Astrocyte (in vitro differentiated cells and primary cell): ENCODE results near the gene LMAN1L. TPM values are rescaled to one million over a fixed set of nuclear protein-coding genes. Genes with fewer than 3 reads are reported as not detected.

Source experiments
- DNase-seq: peaks from one replicate; pipeline ENCODE4 v3.0.0-alpha.2; 2010; ENCODE audit warnings: low read depth
- FAIRE-seq: peaks from 2 replicates; lab custom pipeline; 2011; peaks lifted over from hg19 to GRCh38; lab: Jason Lieb, UNC
- H2AFZ ChIP-seq: 2 replicates; pipeline ENCODE4 v1.6.0; 2012; ENCODE audit warnings: low read depth, low read length, inconsistent platforms
- H3K27ac ChIP-seq: 2 replicates; pipeline ENCODE4 v1.5.1; 2011; ENCODE audit warnings: low read depth, low read length, inconsistent platforms
- H3K27me3 ChIP-seq: 2 replicates; pipeline ENCODE4 v1.6.0; 2011; ENCODE audit warnings: low read length, inconsistent platforms; ENCODE audit not compliant: insufficient read depth
- H3K36me3 ChIP-seq: 2 replicates; pipeline ENCODE4 v1.5.1; 2011; ENCODE audit warnings: low read length, inconsistent platforms; ENCODE audit not compliant: insufficient read depth
- H3K4me1 ChIP-seq: 2 replicates; pipeline ENCODE4 v1.5.1; 2011; ENCODE audit warnings: low read length, inconsistent platforms; ENCODE audit not compliant: insufficient read depth
- H3K4me2 ChIP-seq: 2 replicates; pipeline ENCODE4 v1.6.0; 2012; ENCODE audit warnings: low read length, inconsistent platforms
- H3K4me3 ChIP-seq: 2 replicates; pipeline ENCODE4 v1.5.1; 2011; ENCODE audit warnings: low read depth, mild to moderate bottlenecking, low read length, inconsistent platforms; ENCODE audit not compliant: insufficient read depth
- H3K79me2 ChIP-seq: 2 replicates; pipeline ENCODE4 v1.6.0; 2012; ENCODE audit warnings: mild to moderate bottlenecking, low read length, inconsistent platforms; ENCODE audit not compliant: insufficient read depth
- H3K9ac ChIP-seq: 2 replicates; pipeline ENCODE4 v1.6.0; 2012; ENCODE audit warnings: mild to moderate bottlenecking, low read length, inconsistent platforms
- H3K9me3 ChIP-seq: 2 replicates; pipeline ENCODE4 v1.5.1; 2012; ENCODE audit warnings: low read depth, mild to moderate bottlenecking, low read length, inconsistent platforms; ENCODE audit not compliant: insufficient read depth
- H4K20me1 ChIP-seq: 2 replicates; pipeline ENCODE4 v1.6.0; 2012; ENCODE audit warnings: low read length, inconsistent platforms; ENCODE audit not compliant: insufficient read depth
- H3K27ac Mint-ChIP-seq: one replicate; pipeline ENCODE4 v1.8.0; 2021; ENCODE audit warnings: mild to moderate bottlenecking, mixed read lengths; ENCODE audit not compliant: unreplicated experiment
- H3K27me3 Mint-ChIP-seq: one replicate; pipeline ENCODE4 v1.8.0; 2021; ENCODE audit warnings: low read depth, mixed read lengths; ENCODE audit not compliant: unreplicated experiment
- H3K36me3 Mint-ChIP-seq: one replicate; pipeline ENCODE4 v1.8.0; 2021; ENCODE audit warnings: low read depth, mixed read lengths; ENCODE audit not compliant: unreplicated experiment
- H3K4me1 Mint-ChIP-seq: one replicate; pipeline ENCODE4 v1.8.0; 2021; ENCODE audit warnings: low read depth, mixed read lengths; ENCODE audit not compliant: unreplicated experiment
- H3K4me3 Mint-ChIP-seq: one replicate; pipeline ENCODE4 v1.8.0; 2021; ENCODE audit warnings: mild to moderate bottlenecking, moderate library complexity, mixed read lengths; ENCODE audit not compliant: unreplicated experiment
- H3K9me3 Mint-ChIP-seq: one replicate; pipeline ENCODE4 v1.8.0; 2021; ENCODE audit warnings: mild to moderate bottlenecking, mixed read lengths; ENCODE audit not compliant: unreplicated experiment
- CTCF ChIP-seq: IDR thresholded peaks from 2 replicates; pipeline ENCODE4 v1.5.1; 2011; ENCODE audit warnings: low read depth, mild to moderate bottlenecking, inconsistent platforms, low read length, moderate library complexity; ENCODE audit not compliant: insufficient read depth
- EZH2 ChIP-seq: IDR thresholded peaks from 2 replicates; pipeline ENCODE4 v1.6.1; 2012; ENCODE audit warnings: mild to moderate bottlenecking, low read length, inconsistent platforms; ENCODE audit not compliant: insufficient read depth
- total RNA-seq: library from RNA; stranded (reverse); gene quantifications from 2 replicates; pipeline ENCODE4 v1.2.1, GENCODE V29; 2021

Gene LMAN1L
- total RNA-seq, 1 donor from 2014 or later, result 0.32 TPM

GRCh38 chr15:74802862-74803447, 9.7 kb upstream of the LMAN1L start:
- Histone ChIP-seq H3K4me1 (peaks cover under 1% of the 10 kb centered on the region), H3K9me3 (no peaks in the 10 kb centered on the region), H3K4me2 (no peak overlapping the region), H3K36me3 (peaks cover 6% of the 10 kb centered on the region), H3K4me3 (no peak overlapping the region), H3K27ac (no peak overlapping the region), H3K9ac (no peak overlapping the region), H2AFZ (no peak overlapping the region), H4K20me1 (peaks cover 29% of the 10 kb centered on the region), H3K79me2 (peaks cover 12% of the 10 kb centered on the region), H3K27me3 (no peaks in the 10 kb centered on the region)
- FAIRE-seq (no peak), DNase-seq (no peak)
- H3K4me1 Mint-ChIP-seq, result peaks cover 2% of the 10 kb centered on the region
- no peaks in the 10 kb centered on the region for H3K27me3 Mint-ChIP-seq
- H3K27ac Mint-ChIP-seq, result no peak overlapping the region
- no peak overlapping the region for H3K4me3 Mint-ChIP-seq
- H3K9me3 Mint-ChIP-seq, result no peaks in the 10 kb centered on the region
- no peak for TF ChIP-seq EZH2
- no peak for TF ChIP-seq CTCF
- peaks cover 4% of the 10 kb centered on the region for H3K36me3 Mint-ChIP-seq

- H3K9ac ChIP-seq, result no peak overlapping the region
- Mint-ChIP-seq H3K27me3 (no peaks in the 10 kb centered on the region), H3K36me3 (peaks cover 4% of the 10 kb centered on the region), H3K27ac (no peak overlapping the region), H3K4me3 (no peak overlapping the region), H3K4me1 (peaks cover 10% of the 10 kb centered on the region), H3K9me3 (no peaks in the 10 kb centered on the region)
- DNase-seq (no peak), FAIRE-seq (no peak)
- TF ChIP-seq EZH2 (no peak), CTCF (no peak)
- no peak overlapping the region for H3K27ac ChIP-seq
- H3K4me2 ChIP-seq, result no peak overlapping the region
- peaks cover 1% of the 10 kb centered on the region for H3K36me3 ChIP-seq
- peaks cover 8% of the 10 kb centered on the region for H3K4me1 ChIP-seq
- no peaks in the 10 kb centered on the region for H3K9me3 ChIP-seq
- H3K79me2 ChIP-seq, result no peaks in the 10 kb centered on the region
- no peaks in the 10 kb centered on the region for H3K27me3 ChIP-seq
- H4K20me1 ChIP-seq, result peaks cover 11% of the 10 kb centered on the region
- H3K4me3 ChIP-seq, result no peak overlapping the region
- H2AFZ ChIP-seq, result no peak overlapping the region
These were observed 7.7 kb upstream of the LMAN1L start for GRCh38 chr15:74804935-74805334.

- peaks cover 11% of the 10 kb centered on the region for H3K4me1 Mint-ChIP-seq
- Histone ChIP-seq H3K4me1 (peaks cover 8% of the 10 kb centered on the region), H3K27me3 (no peaks in the 10 kb centered on the region), H3K36me3 (no peaks in the 10 kb centered on the region), H3K79me2 (no peaks in the 10 kb centered on the region), H3K4me2 (no peak overlapping the region), H2AFZ (no peak overlapping the region), H3K9me3 (no peaks in the 10 kb centered on the region), H3K9ac (no peak overlapping the region), H3K4me3 (no peak overlapping the region), H3K27ac (no peak overlapping the region), H4K20me1 (peaks cover 5% of the 10 kb centered on the region)
- peaks cover 2% of the 10 kb centered on the region for H3K36me3 Mint-ChIP-seq
- TF ChIP-seq CTCF (no peak), EZH2 (no peak)
- H3K27ac Mint-ChIP-seq, result no peak overlapping the region
- H3K27me3 Mint-ChIP-seq, result no peaks in the 10 kb centered on the region
- FAIRE-seq (no peak), DNase-seq (no peak)
- H3K9me3 Mint-ChIP-seq, result no peaks in the 10 kb centered on the region
- H3K4me3 Mint-ChIP-seq, result no peak overlapping the region
These were observed 5.4 kb upstream of the LMAN1L start for GRCh38 chr15:74807282-74807681.
